ENCODE data around the gene RAC2. TPM values are rescaled to one million over a fixed set of nuclear protein-coding genes. Genes with fewer than 3 reads are reported as not detected.

RAC2 gene
- total RNA-seq, 1 donor from 2014 or later = 13.7 TPM

DNA sequence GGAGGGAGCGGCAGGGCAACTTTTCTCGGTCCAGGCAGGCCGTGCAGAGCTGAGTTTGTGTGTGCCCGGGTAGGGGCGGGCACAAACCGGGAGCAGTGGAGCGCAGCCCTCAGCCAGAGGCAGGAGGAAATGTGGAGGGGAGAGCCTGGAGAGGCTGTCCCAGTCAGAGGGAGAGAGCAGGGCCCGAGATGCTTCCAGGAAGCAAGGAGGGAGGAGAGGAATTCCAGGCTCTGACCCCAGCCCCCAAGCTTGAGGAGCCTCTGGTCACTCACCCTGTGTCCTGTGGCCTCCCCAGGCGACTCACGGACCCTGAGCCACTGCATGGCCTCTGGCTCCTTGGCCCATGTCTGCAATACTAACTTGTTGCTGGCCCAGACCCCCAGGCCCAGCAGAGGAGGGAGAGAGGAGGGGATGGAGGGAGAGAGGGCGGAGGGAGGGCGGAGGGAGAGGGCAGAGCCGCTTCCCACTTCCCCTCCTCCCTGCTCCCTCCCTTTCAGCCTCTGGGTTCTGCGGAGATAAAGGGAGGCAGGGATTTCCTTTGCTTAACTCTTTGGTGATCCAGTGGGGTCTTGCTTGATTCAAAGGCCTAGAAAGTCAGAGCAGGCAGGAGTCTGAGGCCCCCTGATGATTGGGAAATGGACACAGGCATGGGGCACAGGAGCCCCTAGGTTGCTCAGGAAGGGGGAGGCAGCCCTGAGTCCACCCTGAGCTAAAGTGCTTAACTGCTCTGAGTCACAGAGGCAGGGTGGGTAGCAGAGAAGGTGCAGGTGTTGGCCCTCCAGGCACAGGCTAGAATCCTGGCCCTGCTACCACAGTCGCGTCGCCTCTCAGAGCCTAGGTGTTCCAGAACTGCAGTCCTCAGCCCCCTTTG lies 55.9 kb downstream of the RAC2 start, which contains the start of gene C1QTNF6:
Gene C1QTNF6, minus strand, starts transcription at position 357 of the 871 bp plus-strand sequence. Its CDS starts 34 bp downstream, at position 323.
- peak; percentile 74 for DNase-seq (ENCODE audit: low read depth)

DNA sequence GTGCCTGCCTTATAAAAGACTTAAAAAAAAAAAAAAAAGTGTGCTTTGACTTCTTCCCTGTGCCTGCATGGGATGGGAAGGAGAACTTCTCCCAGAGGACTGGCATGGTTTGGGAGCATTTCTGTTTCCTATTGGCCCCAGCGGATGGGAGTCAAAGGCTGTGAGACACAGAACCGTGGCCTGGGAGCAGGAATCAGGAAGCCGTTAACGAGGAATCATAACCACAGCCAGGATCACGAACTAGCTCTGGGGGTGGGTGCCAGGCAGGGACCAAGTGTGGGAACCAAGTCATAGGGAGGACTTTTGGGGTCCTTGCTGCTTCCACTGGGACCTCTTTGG lies 56.5 kb downstream of the RAC2 start:
- peak; percentile 58 for DNase-seq (ENCODE audit: low read depth)

DNA sequence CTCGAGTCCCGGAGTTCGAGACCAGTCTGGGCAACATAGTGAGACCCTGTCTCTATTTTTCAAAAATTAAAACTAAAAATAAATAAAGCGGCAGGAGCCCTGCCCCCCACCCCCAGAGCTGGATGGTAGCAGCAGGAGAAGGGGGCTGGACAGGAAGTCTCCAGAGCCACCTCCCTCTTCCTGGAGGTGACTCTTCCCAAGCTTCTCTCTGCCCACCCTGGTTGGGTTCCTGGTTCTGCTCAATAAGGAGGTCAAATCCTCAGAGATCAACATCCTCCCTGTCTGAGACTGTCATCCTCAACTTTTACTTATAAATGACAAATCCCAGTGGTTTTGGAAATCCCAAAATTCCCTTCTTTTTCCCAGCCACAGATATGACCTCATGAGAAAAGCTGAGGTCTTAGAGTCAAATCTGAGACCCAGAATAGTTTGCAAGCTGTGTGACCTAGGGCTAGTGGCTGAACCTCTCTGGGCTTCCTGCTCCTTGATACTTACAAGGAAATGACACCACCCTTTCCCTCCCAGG lies 57.0 kb downstream of the RAC2 start:
- no peak for DNase-seq (ENCODE audit: low read depth)

DNA sequence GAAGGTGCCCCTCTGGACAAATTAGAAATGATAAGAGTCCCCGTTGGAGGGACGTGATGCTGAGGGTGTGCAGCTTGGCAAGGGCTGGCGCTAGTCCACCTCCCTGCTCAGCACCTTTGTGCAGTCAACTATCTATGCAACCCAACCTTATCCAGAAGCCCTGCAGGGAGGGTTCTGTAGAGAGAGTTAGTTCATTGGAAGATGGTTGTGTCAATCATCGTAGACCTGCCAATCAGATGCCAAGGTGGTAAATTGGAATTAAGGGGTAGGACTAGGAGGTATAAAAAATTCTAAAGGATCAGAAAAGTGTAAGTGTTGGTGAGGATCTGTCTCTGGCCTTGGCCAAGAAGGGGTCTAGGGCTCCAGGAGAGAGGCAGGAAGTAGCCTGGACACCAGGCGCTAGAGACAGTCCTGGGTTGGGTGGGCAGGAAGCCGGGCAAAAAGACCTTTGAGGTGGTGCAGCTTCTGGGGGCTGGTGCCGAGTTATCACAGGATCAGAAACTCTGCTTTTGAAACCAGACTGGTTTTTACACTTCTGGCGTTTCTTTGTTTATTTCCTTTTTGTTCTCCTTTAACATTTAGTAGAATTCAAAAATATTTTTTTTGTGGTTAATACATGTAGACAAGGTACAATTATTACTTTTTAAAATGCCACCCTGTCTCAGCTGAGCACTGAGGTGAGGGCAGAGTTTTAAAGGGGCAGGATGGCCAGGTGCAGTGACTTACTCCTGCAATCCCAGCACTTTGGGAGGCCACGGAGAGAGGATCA lies 57.7 kb downstream of the RAC2 start:
- peak; percentile 70 for DNase-seq (ENCODE audit: low read depth)

DNA sequence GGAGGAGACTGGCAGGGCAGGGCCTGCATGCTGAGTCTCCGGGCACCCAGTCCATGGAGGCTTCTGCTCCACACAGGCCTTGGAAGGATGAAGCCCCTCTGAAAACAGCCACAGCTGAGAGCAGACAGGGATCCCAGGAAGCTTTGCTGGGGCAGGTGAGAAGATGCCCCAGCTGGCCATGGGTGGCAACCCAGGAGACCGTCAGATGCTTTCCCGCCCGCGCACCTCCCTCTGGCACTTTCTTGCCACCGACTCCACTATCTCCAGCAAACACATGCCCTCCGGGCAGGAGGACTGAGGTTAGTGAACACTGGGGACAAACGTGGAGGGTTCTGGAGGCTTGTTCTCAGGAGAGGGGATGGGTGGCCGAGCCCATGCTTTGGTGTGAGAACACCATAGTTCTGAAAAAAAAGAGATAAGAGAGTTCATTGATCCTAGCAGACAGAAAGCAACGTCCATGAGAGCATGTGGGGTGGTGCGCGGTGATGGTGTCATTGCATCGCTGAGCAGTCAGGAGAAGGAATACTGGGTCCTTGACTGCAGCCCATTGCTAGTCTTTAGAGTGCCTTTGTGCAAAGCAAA lies 58.3 kb downstream of the RAC2 start:
- DNase-seq (ENCODE audit: low read depth) = no peak

DNA sequence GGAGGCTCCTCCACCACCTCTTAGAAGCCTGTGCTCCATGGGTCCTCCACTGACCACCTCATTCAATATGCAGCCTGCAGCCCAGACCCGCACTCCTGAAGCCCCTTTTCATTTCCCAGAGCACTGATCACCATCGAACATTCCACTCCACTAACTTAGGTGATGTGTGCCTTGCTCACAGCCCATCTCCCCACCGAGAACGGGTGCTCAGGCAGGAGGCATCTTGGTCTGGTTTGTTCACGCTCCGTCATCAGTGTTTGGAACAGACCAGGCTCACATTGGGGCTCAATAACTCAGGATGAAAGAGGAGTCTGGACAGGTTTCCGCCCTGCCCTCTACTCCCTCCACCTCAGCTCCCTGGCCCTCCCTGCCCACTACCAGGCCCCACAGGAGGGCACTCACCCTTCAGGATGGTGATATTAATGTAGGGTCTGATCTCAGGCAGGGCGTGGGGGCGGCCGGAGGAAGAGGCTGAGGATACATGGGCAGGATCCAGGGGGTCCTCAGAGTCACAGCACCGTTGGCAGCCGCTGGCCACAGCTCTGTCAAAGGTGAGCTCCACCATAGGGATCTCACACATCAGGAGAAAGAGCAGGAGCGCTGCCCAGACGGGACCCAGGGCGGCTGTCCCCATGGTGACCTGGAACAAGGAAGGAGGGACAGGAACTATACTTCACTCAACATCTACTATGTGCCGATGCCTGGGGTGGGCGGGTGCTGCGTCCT lies 59.1 kb downstream of the RAC2 start:
- no peak for DNase-seq (ENCODE audit: low read depth)

DNA sequence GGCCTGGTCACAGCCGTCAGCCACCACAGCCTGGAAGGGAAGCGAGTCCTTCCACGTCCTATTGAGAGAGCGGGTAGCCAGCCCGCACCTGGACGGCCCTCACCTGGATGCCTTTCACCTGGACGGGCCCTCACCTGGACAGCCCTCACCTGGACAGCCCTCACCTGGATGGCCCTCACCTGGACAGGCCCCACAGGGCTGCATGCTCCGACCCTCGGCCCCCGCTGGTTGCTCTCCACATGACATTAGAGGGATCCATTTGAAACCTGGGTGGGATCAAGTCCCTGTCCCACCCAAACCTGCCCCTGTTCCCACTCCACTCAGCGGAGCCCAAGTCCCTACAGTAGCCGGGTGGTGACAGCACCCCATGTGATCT lies 59.7 kb downstream of the RAC2 start:
- no peak for DNase-seq (ENCODE audit: low read depth)

DNA sequence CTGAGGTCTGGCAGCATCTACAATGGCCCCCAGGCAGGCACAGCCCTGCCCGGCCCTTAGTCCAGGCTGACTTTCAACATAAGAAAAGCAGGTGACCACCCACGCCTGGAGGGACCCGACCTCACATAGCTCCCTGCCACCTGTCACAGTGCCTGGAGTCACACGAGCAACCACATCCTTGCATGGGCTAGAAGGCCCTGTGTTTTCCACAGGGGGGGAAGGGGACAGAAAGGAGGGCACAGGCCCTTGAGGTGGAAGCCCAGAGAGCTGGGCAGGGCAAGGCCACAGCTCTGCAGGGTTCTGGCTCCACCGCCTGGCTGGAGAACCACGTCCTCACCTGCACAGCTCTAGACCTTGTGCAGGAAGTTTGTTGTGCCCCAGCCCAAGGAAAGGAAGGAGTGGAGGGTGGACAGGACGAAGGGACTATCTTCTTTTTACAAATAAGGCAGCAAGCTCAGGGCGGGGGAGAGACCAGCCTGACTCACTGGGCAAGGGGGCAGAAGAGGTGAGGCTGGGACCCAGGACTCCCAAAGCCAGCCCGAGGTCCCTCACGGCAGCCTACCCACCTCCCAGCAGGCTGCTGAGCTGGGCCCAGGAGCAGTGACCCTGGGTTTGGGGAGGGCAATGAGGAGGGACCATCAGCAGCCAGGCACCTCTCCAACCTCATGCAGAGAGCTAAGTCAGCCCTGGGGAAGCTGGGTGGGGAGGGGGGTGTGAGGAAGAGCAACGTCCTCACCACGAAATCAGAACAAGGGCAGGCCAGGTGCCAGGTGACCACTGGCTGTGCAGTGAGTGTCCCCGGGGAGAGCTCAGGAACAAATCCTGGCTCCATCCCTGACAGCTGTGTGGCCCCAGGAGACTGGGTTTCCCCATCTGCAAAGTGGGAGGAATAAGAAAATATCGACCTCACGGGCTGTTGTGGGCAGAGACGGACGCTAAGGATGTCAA lies 60.4 kb downstream of the RAC2 start:
- no peak for DNase-seq (ENCODE audit: low read depth)

DNA sequence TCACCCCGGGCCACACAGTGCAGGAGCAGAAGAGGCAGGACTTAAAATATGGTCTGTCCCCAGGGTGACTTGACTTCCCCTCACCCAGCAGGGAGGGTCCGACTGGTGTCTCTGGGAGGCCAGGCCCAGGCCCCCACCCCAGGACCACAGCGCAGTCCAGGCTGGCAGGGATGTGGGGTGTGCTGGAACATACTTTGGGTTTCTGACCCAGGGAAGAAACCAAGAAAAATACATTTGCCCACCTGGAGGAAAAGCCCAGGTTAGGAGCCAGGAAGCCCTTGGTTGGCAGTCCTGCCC lies 61.2 kb downstream of the RAC2 start:
- DNase-seq (ENCODE audit: low read depth) = no peak

DNA sequence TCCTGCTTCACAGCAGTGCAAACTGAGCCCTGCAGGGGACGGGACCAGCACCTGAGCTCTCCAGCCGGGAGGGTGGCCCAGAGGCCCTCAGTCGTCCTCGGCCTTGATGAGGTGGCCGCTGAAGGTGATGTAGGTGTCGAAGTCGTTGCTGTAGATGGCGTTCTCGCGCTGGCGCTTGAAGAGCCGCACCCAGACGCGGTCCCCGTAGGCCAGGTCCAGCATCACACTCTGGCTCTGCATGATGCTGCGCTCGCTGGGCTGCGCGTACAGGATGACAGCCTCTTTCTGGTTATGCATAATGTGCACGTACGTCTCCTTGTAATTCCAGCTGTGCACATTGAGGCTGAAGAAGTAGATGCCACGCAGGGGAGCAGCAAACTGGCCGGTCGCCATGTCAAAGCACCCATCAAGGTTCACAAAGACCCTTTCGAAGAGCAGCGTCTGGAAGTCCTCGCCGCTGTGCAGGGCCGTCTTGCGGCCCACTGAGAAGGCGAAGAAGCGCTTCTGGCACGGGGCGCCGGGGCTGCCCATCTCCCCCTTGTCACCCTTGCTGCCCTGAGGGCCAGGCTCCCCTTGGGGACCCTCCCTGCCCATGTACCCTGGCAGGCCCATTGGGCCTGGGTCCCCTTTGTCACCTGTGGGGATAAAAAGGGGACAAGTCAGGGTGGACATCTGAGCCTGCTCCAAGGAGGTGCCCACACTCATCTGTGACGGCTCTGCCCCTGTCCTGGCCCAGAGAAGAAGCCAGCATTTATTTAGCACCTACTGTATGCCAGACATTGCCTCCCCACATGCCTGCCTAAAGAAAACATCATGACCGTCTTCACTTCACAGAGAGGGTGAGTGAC lies 61.7 kb downstream of the RAC2 start:
- no peak for DNase-seq (ENCODE audit: low read depth)

DNA sequence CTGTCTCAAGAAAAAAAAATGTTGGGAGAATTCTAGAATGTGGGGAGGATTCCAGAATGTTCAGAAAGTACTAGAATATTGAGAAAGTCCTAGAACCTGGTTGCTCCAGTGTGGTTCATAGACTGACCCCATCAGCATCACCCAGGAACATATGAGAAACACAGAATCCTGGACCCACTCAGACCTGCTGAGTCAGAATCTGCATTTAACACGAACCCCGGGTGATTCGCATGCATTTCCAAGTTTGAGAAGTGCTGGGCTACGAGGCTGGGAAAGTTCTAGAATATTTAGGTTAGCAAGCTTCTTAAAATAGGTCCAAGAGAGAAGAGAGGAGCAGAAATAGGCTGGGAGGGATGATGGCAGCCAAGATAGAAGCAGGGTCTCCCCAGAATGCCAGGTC lies 62.4 kb downstream of the RAC2 start:
- no peak for DNase-seq (ENCODE audit: low read depth)

DNA sequence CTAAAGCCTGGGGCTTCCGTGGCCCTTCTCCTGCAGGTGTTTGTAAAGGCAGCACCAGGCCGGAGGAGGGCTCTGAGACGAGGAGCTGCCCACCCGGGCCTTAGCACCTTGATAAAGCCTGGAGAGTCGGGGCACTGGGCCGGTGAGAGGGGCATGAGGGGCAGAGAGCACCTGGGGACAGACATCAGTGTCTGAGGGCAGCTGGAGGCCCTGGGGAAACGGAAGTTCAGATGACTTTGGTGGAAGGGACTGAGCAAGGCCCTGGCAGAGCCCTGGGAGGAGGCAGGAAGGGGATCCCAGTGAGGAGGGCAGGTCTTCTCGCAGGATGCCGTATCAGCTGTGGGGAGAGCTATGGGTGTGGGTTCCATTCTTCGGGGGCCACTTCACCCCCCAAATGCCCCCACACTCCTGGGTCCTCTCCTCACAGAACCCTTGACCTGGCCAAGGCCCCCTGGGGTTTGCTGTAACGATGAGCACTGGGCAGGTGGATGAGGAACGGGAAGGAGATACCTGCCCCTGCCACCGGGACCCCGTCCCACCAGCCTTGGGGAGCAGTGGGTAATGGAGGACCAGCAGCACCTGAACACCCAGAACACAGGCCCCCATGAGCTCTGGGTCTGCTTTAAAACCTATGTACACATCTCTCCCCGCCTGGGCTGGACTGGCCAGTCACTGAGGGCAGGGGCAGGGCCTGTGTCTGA lies 63.4 kb downstream of the RAC2 start:
- DNase-seq (ENCODE audit: low read depth) = no peak

DNA sequence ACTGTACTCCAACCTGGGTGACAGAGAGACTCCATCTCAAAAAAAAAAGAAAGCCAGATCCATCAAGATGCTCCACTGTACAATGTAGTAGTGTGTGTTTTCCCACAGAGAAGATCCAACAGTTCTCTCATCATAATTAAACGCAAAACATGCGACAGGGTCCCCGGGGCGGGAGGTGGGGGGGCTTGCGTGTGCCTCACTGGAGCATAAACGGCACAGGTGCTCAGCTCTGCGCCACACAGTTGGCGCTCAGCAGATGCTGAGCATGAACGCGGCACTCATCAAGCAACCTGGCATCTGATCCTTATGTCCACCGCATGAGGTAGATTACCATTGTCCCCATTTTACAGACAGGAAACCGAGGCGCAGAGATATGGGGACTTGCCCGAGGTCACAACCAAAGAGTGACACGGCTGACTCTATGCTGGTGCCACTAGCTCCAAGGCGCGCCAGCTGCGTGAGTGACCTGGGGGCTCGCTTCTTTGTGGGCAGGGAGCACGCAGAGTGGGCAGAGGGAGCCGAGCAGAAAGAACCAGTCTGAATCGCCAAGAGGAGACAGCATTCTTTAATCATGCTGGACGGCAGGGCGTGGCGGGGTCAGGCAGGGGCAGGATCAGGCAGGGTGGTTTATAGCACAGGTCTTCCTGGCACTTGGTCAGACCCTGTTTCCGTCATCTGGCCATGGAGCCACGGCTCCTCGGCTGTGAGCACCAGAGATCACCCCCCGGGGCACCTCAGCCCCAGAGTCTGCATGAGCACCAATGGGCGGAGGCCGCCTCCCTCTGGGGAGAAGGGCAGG lies 64.2 kb downstream of the RAC2 start:
- DNase-seq (ENCODE audit: low read depth) = no peak

DNA sequence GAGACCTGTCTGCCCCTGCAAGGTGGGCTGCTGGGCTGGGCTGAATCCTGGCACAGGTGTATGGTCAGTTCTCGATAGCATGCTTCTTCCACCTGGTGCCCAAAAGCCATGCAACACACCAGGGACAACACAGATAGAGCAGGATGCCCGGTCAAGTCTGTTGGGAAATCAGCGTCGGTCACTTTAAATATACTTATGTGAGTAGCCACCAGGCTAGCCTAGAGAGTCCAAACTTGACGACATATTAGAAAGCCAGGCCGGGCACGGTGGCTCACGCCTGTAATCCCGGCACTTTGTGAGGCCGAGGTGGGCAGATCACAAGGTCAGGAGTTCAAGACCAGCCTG lies 65.0 kb downstream of the RAC2 start:
- DNase-seq (ENCODE audit: low read depth) = no peak

DNA sequence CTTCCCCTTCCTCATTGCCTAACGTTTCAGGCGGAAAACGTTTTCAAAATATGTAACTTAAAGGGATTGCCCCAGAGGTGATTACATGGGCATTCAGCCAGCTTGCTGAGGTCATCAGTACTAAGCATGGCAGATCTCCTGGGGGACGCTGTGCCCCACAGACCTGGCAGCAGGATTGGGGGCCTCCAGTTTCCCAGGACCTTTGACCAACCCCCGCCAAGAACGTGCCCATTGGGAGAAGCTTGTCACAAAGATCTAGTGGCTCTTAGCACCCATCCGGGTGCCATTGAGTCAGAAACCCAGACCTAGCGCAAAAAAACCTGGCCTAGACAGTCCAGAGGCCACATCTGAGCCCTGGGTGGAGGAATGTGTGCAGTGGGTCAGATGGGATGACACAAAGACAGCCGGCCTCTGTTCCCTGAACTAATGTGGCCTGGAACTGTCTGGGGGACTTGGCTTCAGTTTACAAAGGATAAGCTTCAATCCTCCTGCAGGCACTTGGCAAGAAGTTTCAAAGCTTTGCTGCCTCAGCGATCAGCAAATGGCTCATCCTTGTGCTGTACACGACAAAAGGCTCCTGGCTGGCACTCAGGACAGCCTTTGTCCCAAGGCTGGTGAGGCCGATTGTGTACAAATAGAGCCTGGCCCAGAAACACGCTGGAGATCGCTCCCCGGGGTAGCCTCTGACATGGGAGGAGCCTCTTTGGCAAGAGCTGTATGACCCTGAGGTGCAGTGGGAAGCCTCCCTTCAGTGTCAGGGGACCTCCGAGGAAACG lies 65.5 kb downstream of the RAC2 start:
- DNase-seq (ENCODE audit: low read depth) = no peak

DNA sequence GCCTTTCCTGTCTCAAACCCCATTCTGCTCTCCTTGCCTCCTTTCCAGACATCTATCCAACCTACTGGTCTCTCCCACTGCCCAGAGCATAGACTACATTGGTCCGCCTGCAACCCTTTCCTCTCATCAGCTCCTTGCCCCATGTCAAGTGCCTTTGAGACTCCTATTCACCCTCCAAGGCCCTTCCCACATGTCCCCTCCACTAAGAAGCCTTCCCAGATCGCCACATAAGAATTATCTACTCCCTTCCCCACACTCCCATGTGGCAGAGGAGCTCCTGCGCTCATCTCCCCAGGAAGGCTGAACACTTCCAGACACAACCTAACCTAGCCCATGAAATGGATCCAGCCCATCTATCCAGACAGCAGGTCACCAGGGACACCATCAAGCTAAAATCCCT lies 66.3 kb downstream of the RAC2 start:
- DNase-seq (ENCODE audit: low read depth) = no peak

DNA sequence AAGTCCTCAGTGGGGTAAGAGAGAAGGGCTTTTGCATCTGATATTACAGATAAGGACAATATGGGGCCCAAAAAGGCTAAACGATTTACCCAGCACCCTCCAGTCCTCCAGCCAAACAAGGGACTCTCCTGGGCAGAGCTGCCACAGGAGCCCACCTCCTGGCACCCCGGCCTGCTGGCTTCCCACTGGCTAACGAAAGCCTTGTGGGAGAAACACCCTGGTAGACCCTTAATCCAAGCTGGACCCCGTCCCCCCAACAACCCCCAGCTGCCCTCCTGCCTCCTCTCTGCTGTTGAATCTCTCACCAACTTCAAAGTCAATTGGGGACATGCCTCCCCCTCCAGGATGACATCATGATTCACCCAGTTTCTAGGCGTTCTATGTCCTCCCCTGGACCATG lies 66.8 kb downstream of the RAC2 start:
- DNase-seq (ENCODE audit: low read depth) = no peak

Measured in renal cortical epithelial cell (primary cell).